Progenitor cell of endocrine pancreas (in vitro differentiated cells): Measurements from ENCODE around the gene TUBA3C. TPM values are rescaled to one million over a fixed set of nuclear protein-coding genes. Genes with fewer than 3 reads are reported as not detected.

Source experiments
- DNase-seq: peaks from one replicate; pipeline ENCODE4 v3.0.0; 2021; ENCODE audit warnings: low spot score; ENCODE audit not compliant: unreplicated experiment
- H3K27ac Mint-ChIP-seq: 2 replicates; pipeline ENCODE4 v1.8.0; 2021; ENCODE audit warnings: mild to moderate bottlenecking, moderate library complexity, mixed read lengths
- H3K27me3 Mint-ChIP-seq: 2 replicates; pipeline ENCODE4 v1.8.0; 2021; ENCODE audit warnings: mixed read lengths
- H3K36me3 Mint-ChIP-seq: 2 replicates; pipeline ENCODE4 v1.8.0; 2022; ENCODE audit warnings: mixed read lengths; ENCODE audit not compliant: insufficient read depth
- H3K4me1 Mint-ChIP-seq: 2 replicates; pipeline ENCODE4 v1.8.0; 2021; ENCODE audit warnings: low read depth, mixed read lengths
- H3K4me3 Mint-ChIP-seq: 2 replicates; pipeline ENCODE4 v1.8.0; 2021; ENCODE audit warnings: low read depth, mild to moderate bottlenecking, moderate library complexity, mixed read lengths
- H3K9me3 Mint-ChIP-seq: 2 replicates; pipeline ENCODE4 v1.8.0; 2021; ENCODE audit warnings: low read depth, mixed read lengths
- total RNA-seq: library from RNA; stranded (reverse); gene quantifications from 2 replicates; pipeline ENCODE4 v1.2.1, GENCODE V29; 2021
- TF ChIP-seq, protein P1 (sequence below): fragments of 200-600 bp; sonication (generic); IDR thresholded peaks from one replicate; pipeline ENCODE4 v1.5.0; 2021; ENCODE audit warnings: antibody characterized with exemption, mild to moderate bottlenecking; ENCODE audit not compliant: unreplicated experiment

TUBA3C gene
- total RNA-seq, 1 donor from 2014 or later = not detected

DNA sequence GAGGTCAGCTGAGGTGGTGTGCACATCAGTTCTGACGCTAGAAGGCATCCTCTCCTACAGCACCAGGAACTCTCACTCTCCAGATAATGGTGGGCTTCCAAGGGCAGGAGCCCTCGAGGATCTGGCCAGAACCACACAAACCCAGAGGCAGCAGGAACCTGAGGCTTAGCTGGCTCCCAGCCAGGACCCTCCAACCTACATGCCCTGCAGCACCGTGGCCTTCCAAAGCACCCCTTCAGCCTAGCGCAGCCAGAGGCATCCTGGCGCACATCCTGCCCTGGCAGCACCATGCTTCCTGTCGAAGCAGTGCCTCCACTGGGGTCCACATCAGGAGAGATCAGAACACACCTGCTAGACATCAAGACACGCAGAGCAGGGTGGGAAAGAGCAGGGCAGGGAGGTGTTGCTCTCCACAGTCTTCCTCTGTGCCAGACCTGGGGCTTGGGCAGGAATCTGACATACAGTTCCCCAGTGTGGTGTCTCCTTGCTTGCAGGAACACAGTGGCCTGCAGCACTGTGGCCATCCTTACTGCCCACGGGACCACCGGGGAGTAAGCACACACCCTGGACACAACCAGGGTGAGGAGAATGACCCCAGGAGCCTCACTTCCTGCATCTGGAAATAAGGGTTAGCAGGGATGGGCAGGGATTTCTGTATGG, 21.7 kb downstream of the TUBA3C start:
- Mint-ChIP-seq H3K4me3 (no peak overlapping the region), H3K27ac (no peak overlapping the region), H3K4me1 (no peaks in the 10 kb centered on the region), H3K27me3 (no peaks in the 10 kb centered on the region), H3K9me3 (peaks cover 39% of the 10 kb centered on the region), H3K36me3 (peaks cover 2% of the 10 kb centered on the region)
- DNase-seq = no peak
- TF ChIP-seq, protein P1, sequence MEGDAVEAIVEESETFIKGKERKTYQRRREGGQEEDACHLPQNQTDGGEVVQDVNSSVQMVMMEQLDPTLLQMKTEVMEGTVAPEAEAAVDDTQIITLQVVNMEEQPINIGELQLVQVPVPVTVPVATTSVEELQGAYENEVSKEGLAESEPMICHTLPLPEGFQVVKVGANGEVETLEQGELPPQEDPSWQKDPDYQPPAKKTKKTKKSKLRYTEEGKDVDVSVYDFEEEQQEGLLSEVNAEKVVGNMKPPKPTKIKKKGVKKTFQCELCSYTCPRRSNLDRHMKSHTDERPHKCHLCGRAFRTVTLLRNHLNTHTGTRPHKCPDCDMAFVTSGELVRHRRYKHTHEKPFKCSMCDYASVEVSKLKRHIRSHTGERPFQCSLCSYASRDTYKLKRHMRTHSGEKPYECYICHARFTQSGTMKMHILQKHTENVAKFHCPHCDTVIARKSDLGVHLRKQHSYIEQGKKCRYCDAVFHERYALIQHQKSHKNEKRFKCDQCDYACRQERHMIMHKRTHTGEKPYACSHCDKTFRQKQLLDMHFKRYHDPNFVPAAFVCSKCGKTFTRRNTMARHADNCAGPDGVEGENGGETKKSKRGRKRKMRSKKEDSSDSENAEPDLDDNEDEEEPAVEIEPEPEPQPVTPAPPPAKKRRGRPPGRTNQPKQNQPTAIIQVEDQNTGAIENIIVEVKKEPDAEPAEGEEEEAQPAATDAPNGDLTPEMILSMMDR = no peak

DNA sequence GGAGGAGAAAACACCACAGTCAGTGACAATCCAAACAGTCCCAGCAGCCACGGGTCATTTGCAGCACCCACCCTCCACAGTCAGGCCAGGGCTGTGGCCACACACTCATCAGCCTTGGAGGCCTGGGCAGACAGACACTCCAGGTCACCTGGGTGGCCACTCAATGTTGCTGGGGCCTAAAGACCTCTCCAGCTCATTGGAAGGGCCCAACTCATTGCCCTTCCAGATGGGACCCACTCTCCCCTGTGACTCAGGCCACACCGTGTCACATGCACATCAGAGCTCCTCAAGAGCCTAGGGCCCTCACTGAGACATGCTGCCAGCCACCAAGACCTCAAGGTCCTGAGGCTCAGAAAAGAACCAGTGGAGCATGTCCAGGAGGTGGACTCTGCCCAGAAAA, 22.4 kb downstream of the TUBA3C start:
- H3K4me3 Mint-ChIP-seq = no peak overlapping the region
- TF ChIP-seq, protein P1 = no peak
- H3K27me3 Mint-ChIP-seq = no peaks in the 10 kb centered on the region
- no peaks in the 10 kb centered on the region for H3K4me1 Mint-ChIP-seq
- H3K36me3 Mint-ChIP-seq = peaks cover 2% of the 10 kb centered on the region
- no peak overlapping the region for H3K27ac Mint-ChIP-seq
- DNase-seq = no peak
- peaks cover 42% of the 10 kb centered on the region for H3K9me3 Mint-ChIP-seq

DNA sequence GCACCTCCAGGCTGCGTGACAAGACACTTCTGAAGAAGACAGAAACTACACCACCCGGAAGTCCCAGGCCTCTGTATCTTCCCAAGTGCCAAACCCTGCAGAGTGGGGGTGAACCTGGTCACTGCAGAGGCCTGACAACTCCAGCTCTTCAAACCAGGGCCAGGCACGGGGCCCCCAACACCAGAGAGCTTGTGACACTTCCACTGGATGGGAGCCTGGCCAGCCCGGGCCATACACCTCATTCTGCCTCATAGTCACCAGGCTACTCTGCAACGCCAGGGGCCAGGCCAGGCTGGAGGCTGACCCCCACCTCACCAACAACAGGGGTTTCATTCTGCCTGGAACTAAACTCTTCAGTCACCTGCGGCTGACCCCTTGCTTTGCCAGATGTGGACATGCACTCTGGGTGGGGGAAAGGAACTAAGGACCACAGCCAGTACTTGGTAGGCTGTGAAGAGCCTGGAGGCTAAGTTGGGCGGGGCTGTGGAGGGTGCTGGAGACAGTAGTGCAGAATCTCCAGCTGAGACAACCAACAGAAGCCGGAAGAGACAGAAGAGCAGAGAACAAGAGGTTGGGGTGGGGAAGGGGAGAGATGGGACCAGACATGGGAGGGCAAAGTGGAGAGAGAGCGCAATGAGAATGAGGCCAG, 23.0 kb downstream of the TUBA3C start:
- Mint-ChIP-seq H3K27ac (no peak overlapping the region), H3K4me1 (no peaks in the 10 kb centered on the region), H3K9me3 (peaks cover 40% of the 10 kb centered on the region), H3K4me3 (no peak overlapping the region), H3K27me3 (no peaks in the 10 kb centered on the region), H3K36me3 (peaks cover 2% of the 10 kb centered on the region)
- TF ChIP-seq, protein P1 = no peak
- no peak for DNase-seq

DNA sequence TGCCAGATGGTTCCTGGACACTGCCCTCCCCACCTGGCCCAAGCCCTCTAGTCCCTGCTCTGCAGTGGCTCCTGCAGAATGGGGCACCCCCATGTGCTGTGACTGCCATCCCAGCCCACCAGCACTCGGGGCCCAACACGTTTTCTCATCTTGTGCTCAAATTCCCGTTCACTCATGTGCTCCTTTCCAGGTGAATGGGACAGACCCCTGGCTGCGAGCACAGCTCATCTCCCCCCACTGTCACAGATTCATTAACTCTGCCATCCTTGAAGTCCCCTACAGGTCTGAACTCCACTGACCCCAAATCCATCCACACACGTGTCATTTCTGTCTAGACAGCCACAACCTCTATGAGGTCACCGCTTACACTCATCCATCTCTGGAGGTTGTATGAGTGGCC, 23.6 kb downstream of the TUBA3C start:
- Mint-ChIP-seq H3K27ac (no peak overlapping the region), H3K36me3 (peaks cover 2% of the 10 kb centered on the region), H3K9me3 (peaks cover 40% of the 10 kb centered on the region), H3K4me3 (no peak overlapping the region), H3K4me1 (no peaks in the 10 kb centered on the region), H3K27me3 (no peaks in the 10 kb centered on the region)
- TF ChIP-seq, protein P1 = no peak
- DNase-seq = no peak

DNA sequence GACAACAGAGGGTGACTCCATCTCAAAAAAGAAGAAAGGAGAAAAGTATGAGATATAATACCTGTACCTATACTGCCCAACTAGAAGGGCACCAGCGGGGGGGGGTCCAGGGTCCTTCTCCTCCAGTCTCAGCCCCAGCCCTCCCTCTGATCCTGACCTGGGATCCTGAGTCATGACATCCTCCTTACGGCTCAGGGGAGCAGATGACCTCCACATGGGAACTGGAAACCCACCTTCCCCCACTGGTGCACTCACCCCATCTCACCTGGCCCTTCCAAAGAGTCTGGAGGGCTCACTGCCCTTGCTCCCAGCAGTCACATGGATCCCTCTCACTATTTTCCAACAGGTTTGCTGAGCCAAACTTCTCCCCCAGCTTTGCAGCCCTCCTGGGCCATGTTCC, 24.2 kb downstream of the TUBA3C start:
- Mint-ChIP-seq H3K27ac (no peak overlapping the region), H3K4me3 (no peak overlapping the region), H3K4me1 (no peaks in the 10 kb centered on the region), H3K36me3 (peaks cover 2% of the 10 kb centered on the region), H3K27me3 (no peaks in the 10 kb centered on the region), H3K9me3 (peaks cover 40% of the 10 kb centered on the region)
- no peak for DNase-seq
- TF ChIP-seq, protein P1 = no peak
